OCI-LY3 (cell line): ENCODE measurements around the gene KLHDC1.
"Not testable (repeated sequence)": the region's sequence is repeated elsewhere in the genome, so short reads cannot be mapped to it uniquely, and the experiment has no call there.

ENCODE experiments used
- EZH2phosphoT487 ChIP-seq: fragments of 200-600 bp; shearing (Covaris generic); IDR thresholded peaks from 2 replicates; pipeline ENCODE4 v1.6.1; 2018; ENCODE audit warnings: antibody characterized with exemption, mixed run types, low read depth
- TF ChIP-seq, protein P1 (sequence below): fragments of 200-600, 300-600 bp; sonication (generic); IDR thresholded peaks from 2 replicates; pipeline ENCODE4 v1.5.1; 2014; ENCODE audit warnings: antibody characterized with exemption, low read length, low read depth

GRCh38 chr14:49657500-49657899 lies 35.4 kb upstream of the KLHDC1 start:
- TF ChIP-seq, protein P1, sequence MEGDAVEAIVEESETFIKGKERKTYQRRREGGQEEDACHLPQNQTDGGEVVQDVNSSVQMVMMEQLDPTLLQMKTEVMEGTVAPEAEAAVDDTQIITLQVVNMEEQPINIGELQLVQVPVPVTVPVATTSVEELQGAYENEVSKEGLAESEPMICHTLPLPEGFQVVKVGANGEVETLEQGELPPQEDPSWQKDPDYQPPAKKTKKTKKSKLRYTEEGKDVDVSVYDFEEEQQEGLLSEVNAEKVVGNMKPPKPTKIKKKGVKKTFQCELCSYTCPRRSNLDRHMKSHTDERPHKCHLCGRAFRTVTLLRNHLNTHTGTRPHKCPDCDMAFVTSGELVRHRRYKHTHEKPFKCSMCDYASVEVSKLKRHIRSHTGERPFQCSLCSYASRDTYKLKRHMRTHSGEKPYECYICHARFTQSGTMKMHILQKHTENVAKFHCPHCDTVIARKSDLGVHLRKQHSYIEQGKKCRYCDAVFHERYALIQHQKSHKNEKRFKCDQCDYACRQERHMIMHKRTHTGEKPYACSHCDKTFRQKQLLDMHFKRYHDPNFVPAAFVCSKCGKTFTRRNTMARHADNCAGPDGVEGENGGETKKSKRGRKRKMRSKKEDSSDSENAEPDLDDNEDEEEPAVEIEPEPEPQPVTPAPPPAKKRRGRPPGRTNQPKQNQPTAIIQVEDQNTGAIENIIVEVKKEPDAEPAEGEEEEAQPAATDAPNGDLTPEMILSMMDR, result not testable (repeated sequence)
- TF ChIP-seq EZH2phosphoT487, result not testable (repeated sequence)
